NCI-H1694 treated with DMSO at 0.1 percent for 48 hours (cell line): ENCODE results near the gene ANKRD13D.

Experiments used
- DNase-seq: peaks from one replicate; lab custom pipeline; 2025; lab: John Stamatoyannopoulos, UW

The ANKRD13D gene

DNA sequence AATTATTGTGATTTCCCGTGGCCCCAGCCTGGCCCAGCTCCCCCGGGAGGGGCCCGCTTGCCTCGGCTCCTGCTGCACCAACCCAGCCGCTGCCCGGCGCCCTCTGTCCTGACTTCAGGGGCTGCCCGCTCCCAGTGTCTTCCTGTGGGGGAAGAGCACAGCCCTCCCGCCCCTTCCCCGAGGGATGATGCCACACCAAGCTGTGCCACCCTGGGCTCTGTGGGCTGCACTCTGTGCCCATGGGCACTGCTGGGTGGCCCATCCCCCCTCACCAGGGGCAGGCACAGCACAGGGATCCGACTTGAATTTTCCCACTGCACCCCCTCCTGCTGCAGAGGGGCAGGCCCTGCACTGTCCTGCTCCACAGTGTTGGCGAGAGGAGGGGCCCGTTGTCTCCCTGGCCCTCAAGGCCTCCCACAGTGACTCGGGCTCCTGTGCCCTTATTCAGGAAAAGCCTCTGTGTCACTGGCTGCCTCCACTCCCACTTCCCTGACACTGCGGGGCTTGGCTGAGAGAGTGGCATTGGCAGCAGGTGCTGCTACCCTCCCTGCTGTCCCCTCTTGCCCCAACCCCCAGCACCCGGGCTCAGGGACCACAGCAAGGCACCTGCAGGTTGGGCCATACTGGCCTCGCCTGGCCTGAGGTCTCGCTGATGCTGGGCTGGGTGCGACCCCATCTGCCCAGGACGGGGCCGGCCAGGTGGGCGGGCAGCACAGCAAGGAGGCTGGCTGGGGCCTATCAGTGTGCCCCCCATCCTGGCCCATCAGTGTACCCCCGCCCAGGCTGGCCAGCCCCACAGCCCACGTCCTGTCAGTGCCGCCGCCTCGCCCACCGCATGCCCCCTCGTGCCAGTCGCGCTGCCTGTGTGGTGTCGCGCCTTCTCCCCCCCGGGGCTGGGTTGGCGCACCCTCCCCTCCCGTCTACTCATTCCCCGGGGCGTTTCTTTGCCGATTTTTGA lies 3.3 kb upstream of the ANKRD13D start:
- DNase-seq: no peak

DNA sequence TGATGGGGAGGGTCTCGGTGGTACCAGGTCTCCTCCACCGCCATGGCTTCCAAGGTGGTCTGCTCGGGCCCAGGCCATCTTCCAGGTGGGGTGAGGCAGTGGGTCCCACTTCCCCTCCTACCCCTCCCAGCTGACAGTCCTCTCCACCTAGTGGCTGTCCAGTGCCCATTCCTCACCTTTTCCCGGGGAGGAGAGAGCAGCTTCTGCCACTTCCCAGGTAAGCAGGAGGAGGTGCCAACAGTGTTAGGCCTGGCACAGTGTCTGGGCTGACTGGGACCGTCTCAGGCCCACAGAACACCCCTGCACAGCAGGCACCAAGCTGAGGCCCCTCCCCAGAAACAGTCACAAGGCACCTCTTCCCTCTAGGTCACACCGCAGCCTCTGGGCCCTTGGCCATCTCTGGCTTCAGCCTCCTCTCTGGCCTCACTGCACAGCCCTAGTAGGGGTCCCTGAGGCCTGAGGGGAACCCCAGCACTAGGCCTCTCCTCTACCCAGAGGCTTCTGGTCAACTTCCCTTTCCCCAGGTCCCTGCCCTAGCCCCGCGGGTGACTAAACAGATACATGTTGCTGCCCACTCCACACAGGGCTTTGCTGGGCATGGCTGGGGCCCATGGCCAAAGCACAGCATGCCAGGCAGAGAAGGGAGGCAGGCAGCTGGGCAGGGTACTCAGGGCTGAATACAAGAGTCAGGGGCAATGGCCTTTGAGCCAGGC lies 2.3 kb upstream of the ANKRD13D start:
- DNase-seq: no peak

DNA sequence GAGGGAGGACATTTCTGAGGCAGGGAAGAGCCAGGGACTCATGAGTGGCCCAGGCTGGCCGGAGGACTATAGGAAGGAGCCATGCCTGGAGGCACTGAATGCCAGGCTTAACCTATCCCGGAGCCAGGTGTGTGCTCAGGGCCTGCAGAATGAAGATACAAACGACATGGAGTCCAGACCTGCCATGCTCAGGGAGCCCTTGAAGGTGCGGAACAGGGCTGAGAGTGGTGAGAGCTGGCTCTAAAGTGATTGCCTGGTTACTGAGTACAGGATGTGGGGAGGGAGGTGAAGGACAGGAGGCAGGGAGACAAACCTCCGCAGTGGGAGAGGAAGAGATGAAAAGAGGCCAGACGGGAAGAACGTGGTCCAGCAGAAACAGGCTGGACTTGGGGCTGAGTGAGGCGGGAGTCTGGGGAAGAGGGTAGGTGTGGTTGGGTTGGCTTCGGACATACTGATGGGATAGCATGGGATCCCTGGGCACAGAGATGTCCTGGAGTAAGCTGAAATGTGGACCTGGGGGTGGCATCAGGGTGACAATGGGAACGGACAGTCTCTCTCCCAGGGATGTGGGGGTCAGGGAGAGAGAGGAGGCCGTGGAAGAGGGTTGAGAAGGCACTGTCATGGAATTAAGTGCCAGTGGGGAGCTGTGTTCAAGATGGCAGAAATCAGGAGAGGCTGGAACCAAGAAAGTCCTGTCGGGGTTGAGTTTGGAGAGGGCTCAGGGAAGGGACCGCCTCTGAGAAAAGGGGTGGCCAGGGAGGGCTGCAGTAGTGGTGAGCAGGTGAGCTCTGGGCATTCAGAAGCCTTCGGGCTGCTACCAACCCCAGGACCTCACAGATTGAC lies 1.5 kb upstream of the ANKRD13D start:
- DNase-seq: no peak

DNA sequence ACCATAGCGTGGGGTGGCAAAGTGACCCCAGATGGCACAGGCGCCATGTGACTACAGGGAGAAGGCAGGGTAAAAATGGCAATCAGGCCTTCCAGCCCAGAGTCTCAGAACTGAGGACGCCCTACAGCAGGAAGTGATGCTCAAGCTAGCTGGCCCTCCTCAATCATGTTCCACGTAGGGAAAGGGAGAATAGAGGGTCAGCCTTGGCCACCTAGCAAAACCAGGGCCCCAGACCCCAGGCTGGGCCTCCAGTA lies 978 bp upstream of the ANKRD13D start:
- DNase-seq: no peak

DNA sequence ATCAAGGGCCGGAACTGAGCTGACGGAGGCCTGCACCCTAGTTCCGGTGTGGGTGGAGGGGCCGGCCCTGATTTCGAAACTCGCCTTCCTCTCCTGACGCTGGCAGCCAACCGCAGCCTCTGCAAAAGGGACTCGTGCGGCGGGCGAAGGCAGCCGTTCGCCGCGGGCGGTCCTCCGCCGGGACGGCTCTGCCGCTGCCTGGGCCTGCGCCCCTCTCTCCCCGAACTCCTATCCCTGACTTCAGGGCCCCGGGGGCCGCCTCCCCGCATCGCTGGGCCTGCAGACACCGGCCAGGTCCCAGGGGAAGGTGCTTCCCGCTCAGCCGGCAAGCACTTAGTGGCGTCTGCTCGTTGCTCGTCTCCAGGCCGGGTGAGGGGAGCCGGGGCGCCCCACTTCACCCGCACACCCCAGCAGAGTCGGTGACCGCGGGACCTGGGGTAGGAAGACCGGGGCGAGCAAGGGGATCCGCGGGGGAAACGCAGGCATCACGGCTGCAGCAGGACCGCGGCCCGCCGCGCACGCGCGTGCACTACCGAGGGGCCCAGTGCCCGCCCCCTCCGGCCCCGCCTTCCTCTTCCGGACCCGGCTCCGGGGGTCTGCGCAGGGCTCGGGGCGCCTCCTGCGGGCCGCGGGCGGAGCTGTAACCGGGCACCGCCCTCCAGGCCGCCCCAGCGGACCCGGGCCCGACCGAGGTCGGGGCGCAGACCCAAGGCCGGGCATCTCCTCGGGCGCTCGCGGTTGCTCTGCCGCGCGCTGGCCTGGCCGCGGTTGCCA lies 464 bp upstream of the ANKRD13D start:
- DNase-seq: peak; percentile 50

DNA sequence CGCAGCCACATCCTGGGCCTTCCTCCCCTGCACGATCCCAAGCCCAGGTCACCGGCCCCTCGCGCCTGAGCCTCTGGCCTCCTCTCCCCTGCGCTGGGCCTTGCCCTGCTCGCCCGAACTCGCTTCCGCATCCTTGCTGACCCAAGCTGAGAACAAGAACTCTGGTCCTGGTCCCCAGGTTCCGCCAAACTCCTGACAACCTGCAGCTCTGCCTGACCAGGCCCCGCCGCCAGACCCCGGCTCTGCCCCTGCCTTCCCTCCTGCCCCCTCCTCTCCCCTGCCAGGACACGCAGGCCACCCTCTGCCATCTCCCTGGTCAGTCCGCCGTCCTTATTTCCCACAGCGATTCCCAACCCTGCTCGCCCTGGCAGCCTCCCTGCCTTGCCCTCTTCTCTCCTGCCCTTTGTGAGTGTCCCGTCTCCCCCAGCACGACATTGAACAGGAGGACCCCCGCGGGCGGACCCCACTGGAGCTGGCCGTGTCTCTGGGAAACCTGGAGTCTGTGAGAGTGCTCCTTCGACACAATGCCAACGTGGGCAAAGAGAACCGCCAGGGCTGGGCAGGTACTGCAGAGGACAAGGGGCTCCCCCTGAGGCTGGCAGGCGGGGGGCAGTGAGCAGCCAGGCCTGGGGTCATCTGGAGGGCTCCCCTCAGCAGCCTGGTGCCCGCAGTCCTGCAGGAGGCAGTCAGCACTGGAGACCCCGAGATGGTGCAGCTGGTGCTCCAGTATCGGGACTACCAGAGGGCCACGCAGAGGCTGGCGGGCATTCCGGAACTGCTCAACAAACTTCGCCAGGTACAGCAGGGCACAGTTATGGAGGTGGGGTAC lies 762 bp downstream of the ANKRD13D start:
- no peak for DNase-seq

DNA sequence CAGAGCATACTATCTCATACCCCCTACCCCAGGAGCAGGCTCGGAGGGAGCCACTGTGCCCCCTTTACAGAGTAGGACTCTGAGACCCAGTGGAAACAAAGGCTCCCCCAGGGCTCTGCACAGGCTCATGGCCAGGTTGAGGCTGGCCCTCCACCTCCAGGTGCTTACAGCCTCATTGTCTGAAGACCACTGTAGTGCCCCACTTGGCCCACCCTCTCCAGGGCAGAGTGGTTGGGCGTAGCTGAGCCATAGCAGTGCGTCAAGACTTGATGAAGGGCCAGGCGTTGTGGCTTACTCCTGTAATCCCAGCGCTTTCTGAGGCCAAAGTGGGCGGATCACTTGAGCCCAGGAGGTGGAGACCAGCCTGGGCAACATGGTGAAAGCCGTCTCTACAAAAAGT lies 1.7 kb downstream of the ANKRD13D start:
- no peak for DNase-seq

DNA sequence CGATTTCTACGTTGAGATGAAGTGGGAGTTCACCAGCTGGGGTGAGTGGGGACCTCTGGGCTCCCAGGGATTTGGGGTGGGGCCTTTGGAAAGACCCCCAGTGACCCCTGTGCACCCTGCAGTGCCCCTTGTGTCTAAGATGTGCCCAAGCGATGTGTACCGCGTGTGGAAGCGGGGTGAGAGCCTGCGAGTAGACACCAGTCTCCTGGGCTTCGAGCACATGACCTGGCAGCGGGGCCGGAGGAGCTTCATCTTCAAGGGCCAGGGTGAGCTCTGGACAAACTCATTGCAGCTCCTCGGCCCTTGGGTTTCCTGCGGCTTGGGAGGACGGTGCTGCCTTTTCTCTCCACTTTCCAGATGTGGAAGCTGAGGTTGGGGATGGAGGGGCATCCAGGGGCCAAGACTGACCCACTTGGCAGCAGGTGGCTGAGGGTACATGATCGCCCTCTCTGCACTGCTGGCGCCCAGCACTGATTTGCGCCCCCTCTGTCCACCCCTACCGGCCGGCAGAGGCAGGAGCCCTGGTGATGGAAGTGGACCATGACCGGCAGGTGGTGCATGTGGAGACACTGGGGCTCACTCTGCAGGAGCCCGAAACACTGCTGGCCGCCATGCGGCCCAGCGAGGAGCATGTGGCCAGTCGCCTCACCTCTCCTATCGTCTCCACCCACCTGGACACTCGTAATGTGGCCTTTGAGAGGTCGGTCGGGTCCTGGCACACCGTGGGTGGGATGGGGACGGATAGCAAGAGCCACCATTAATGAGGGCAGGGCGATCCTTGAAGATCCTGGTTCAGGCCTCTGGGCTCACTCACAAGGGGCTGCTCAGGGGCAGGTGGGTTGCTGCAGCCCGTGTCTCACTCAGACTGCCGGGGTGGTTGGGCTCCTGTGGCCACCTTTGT lies 2.6 kb downstream of the ANKRD13D start:
- no peak for DNase-seq

DNA sequence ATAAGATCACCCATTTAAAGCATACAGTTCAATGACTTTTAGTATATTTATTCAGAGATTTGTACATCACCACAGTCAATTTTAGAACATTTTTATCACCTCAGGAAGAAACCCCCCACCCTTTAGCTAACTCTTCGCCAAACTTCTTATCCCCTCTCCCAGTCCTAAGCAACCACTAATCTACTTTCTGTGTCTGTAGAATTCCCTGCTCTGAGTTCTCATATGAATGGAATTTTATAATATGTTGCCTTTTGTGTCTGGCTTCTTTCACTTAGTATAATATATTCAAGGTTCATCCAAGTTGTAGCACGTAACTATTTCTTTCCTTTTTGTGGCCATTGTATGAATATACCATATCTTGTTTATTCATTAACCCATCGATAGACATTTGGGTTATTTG lies 3.6 kb downstream of the ANKRD13D start:
- DNase-seq: no peak

DNA sequence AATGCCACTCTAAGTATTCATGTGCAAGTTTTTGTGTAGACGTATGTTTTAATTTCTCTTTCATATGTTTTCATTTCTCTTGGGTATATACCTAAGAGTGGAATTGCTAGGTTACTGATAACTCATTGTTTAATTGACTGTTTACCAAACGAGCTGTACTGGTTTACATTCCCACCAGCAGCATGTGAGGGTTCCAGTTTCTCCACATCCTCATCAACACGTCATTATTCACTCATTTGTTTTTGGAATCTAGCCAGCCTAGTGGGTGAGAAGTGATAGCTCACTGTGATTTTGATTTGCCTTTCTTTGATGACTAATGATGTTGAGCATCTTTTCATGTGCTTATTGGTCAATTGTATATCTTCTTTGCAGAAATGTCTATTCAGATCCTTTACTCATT lies 4.0 kb downstream of the ANKRD13D start:
- no peak for DNase-seq

DNA sequence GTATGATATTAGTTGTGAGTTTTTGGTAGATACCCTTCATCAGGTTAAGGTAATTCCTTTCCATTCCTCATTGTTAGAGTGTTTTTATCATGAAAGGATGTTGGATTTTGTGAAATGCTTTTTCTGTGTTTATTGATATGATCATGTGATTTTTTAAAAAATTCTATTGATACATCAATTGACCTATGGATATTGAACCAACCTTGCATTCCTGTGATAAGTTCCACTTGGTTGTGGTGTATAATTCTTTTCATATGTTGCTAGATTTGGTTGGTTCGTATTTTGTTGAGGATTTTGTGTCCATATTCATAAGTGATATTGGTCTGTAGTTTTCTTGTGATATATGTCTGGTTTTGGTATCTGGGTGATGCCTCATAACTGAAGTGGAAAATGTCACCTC lies 6.7 kb downstream of the ANKRD13D start:
- no peak for DNase-seq

DNA sequence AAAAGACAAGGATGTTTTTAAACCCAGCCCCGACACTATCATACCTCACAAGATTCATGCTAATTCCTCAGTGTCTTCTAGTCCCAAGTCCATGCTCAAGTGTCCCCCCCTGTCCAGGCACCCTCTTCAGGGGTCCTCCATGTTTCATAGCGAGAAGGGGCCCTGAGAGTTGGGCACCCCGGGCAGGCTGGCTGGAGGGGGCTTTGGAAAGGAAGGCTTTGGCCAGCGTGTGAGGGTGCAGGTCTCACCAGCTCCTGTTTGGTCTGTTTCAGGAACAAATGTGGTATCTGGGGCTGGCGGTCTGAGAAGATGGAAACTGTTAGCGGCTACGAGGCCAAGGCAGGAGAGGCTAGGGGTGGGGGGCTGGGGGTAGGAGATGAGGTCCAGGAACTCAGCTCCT lies 9.7 kb downstream of the ANKRD13D start:
- no peak for DNase-seq

DNA sequence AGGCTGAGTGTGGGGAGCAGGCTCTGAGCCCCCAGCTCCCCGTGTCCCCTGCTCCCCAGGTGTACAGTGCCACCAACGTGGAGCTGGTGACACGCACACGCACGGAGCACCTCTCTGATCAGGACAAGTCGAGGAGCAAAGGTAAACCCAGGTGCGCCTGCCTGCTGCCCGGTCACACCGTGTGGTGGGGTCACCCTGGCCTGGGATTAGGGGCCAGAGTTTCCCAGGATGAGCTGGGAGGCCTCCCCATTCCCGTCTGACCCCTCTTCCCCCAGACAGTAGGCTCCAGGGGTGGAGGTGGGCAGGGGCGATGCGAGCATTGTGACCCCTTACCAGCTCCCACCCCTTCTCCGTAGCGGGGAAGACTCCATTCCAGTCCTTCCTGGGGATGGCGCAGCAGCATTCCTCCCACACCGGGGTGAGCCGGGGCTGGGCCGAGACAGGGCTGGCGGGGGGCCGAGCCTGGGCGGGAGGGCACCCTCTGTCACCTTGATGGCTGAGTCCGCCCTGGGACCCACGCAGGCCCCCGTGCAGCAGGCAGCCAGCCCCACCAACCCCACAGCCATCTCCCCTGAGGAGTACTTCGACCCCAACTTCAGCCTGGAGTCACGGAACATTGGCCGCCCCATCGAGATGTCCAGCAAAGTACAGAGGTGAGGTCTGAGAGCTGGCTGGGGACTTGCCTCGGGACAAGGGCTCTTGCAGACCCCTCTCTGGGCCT lies 10.5 kb downstream of the ANKRD13D start:
- no peak for DNase-seq

DNA sequence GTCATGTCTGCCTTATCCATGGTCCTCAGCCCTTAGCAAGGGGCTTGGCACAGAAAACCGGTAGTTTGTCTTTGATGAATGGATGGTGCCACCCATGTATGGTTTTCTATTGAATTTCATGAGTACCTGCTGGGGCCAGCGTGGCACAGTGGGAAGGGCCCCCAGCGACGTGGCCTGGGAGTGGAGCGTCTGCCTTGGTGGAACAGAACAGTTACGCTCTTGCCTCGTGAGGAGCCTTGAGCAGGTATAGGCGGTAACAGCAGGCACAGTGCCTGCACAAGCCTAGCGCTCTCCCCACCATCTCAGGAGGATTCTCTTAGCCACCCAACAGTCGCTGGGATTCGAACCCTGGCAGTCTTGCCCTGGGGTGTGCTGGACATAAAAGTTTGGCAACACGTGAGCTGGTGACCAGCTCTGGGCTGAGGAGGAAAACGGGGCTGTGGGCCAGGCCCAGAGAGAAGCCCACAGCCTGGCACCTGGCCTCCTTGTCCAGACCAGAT lies 11.2 kb downstream of the ANKRD13D start:
- no peak for DNase-seq

DNA sequence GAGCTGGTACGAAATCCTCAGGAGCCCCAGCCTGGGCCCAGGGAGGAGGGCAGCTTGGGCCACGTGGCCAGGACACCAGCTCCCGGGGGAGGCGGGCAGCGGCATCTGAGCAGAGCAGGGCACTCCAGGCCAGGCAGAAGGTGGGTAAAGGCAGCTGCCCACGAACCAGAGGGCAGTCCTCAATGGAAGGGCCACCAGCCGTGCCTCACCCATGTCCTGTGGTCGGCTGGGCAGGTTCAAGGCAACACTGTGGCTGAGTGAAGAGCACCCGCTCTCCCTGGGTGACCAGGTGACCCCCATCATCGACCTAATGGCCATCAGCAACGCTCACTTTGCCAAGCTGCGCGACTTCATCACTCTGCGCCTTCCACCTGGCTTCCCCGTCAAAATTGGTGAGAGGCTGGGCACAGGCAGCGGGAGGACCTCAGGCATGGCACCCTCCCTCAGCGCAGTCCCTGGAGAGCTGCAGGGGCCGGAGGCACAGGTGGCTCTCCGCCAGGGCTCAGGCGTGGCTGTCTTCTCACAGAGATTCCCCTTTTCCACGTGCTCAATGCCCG lies 11.7 kb downstream of the ANKRD13D start:
- no peak for DNase-seq

DNA sequence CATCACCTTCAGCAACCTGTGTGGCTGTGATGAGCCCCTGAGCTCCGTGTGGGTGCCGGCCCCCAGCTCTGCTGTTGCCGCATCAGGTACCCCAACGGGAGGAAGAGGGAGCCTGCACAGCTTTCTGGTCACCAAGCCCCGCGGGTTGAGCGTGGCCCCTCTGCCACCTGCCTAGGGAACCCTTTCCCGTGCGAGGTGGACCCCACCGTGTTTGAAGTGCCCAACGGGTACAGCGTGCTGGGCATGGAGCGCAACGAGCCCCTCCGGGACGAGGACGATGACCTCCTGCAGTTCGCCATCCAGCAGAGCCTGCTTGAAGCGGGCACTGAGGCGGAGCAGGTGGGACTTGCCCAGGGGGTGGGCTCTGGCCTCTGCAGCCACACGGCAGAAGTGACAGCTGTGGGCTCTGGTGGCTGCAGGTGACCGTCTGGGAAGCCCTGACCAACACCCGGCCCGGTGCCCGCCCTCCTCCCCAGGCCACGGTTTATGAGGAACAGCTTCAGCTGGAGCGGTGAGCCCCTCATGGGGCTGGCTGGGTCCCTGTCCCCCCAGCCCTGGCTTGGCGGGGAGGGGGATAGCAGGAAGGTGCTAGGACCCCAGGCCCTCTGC lies 12.3 kb downstream of the ANKRD13D start:
- DNase-seq: no peak

DNA sequence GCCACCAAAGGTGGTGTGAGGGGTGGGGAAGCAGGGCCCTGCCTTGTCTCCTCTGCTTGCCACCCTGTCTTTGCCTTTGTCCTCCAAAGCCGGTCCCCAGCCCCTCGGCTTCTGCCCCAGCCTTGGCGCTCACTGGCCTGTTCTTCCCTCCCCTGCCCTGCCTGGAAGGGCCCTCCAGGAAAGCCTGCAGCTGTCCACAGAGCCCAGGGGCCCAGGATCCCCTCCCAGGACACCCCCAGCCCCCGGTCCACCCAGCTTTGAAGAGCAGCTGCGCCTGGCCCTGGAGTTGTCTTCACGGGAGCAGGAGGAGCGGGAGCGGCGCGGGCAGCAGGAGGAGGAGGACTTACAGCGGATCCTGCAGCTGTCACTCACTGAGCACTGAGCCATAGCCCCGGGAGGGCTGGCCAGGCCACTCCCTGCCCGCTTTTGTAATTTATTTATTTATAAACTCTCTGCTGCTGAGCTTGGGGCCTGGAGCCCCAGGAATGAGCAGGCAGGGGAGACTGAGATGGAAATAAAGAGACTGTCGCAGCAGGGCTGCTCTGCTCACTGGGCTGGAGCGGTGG lies 12.9 kb downstream of the ANKRD13D start:
- no peak for DNase-seq

DNA sequence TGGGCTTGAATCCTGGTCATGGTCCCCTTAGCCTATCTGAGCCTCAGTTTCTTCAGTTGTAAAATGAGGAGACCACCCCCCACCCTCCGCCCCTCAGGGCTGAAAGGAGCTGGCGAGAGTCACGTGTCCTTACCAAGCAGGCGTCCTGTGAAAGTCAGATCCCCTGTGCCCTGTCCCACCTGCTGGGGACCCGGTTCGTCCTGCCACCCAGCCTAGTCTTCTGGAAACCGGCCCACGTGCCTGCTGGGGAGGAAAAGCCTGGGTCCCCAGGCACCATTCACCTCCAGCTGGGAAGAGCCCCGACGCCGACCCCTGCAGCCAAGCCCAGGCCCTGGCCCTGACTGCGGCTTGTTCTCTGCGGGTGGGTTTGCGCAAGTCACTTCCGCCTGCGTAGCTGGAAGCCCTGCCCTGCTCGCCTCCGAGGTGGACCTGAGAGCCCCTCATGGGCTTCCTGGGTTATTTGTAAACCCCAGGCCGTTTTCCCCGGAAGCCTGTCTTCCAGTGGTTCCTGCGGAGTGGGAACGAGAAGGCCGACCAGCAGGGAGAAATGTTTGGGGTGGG lies 13.5 kb downstream of the ANKRD13D start:
- DNase-seq: no peak
